Measurements from ENCODE around the gene PSMB4. TPM values are rescaled to one million over a fixed set of nuclear protein-coding genes. Genes with fewer than 3 reads are reported as not detected.
"Not testable (repeated sequence)": the region's sequence is repeated elsewhere in the genome, so short reads cannot be mapped to it uniquely, and the experiment has no call there.

Gene PSMB4
- total RNA-seq: 178 TPM

DNA sequence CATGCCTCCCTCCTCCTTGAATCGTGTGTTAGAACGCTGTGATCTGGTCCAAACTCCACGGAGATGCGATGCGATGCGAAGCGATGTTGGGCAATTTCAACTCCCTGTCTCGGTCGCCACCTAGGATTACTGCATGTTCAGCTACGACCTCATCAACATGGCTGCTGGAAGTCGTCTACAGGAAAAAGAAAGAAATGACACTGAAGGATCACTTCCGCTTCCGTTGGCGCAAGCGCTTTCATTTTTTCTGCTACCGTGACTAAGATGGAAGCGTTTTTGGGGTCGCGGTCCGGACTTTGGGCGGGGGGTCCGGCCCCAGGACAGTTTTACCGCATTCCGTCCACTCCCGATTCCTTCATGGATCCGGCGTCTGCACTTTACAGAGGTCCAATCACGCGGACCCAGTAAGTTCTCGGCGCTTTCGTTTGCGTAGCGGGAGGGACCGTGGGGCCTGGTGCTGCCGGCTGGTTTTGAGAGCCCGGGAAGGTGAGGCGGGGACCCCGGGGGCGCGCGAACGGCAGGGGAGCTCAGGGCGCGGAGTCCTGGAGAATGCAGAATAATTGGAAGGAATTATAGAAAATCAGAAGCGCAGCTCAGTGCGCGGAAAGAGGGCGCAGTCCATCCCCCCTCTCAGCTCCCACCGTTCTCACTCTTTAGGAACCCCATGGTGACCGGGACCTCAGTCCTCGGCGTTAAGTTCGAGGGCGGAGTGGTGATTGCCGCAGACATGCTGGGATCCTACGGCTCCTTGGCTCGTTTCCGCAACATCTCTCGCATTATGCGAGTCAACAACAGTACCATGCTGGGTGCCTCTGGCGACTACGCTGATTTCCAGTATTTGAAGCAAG lies at the start of gene PSMB4:
PSMB4 (plus strand) TSS at position 250 of the 848 bp plus-strand sequence; CDS start at position 265, 15 bp downstream.
- peak; percentile 87 for ATAC-seq

DNA sequence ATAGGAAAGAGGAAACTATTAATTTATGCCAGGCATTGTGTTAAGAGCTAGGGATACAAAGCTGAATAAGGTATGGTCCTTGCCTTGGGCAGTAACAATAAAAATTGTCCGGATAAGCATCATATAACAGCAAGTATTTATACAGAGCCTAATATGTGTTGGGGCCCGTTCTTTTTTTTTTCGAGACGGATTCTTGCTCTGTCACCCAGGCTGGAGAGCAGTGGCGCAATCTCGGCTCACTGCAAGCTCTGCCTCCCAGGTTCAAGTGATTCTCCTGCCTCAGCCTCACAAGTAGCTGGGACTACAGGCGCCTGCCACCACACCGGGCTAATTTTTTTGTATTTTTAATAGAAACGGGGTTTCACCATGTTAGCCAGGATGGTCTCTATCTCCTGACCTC lies 49.0 kb upstream of the PSMB4 start:
- ATAC-seq: not testable (repeated sequence)

DNA sequence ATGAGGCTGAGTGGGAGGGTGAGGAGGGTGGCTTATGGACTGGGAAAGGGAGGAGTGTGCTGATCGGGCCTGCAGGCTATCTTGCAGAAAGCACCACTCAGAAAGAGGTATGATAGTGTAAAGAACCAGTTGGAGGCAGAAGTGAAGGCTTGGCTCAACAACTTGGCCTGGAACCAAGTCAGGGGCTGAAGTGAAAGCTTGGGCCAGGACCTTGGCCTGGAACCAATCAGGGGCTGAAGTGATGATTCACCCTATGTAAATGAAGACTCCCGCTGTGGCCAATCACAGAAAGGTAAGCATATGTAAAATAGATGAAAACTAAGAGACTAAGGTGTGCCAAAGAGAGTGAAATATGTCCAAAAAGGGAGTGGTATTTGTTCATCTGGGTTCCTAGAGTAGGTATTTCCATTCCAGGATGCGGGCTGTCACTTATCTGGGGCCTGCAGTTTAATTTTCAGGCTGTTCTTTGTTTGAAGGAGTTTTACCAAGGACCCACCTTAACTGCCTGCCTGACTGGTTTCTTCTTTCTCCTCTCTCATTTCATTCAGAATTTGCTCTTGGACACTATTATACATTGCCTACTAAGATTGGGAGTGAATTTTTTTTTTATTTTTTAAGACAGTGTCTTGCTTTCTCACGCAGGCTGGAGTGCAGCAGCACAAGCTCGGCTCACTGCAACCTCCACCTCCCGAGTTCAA lies 47.2 kb upstream of the PSMB4 start:
- ATAC-seq: peak; percentile 19

DNA sequence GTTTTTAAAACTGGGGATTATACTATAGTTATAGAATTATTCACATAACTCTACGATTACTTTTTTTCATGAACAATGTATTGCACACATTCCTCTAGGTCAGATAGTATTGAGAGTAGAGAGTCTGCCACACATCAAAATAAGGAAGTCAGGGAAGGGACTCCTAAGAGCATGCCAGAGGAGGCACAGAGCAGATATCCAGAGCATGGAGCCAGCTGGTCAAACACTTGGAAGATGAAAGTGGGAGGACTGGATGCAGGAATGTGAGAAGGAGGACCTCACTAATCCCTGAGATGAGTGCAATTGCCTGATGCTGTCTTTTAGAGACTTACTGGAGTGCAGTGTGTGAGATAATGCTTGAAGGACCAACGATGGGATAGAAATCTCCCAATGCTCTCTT lies 42.7 kb upstream of the PSMB4 start:
- no peak for ATAC-seq

- ATAC-seq: no peak
Observed at GRCh38 chr1:151361883-151362282, 37.5 kb upstream of the PSMB4 start.

DNA sequence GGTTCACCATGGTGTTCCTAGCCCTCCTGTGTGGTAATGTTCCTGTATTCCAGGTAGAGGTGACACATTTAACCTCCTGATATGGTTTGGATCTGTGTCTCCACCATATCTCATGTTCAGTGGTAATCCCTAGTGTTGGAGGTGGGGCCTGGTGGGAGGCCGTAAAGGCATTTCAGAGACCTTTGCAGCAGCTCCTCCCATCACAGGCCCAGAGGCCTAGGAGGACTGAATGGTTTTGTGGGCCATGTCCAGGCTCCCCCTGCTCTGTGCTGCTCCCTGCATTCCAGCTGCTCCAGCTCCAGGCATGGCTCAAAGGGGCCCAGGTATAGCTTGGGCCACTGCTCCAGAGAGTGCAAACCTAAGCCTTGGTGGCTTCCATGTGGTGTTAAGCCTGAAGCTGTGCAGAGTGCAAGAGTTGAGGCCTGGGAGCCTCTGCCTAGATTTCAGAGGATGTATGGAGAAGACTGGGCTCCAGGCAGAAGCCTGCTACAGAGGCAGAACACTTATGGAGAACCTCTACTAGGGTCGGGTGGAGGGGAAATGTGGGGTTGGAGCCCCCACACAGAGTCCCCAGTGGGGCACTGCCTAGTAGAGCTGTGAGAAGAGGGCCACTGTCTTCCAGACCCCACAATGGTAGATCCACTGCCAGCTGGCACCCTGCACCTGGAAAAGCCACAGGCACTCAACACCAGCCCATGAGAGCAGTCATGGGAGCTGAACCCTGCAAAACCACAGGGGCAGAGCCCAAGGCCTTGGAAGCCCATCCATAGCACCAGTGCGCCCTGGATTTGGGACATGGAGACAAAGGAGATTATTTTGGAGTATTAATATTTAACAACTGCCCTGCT lies 36.8 kb upstream of the PSMB4 start:
- ATAC-seq: no peak

DNA sequence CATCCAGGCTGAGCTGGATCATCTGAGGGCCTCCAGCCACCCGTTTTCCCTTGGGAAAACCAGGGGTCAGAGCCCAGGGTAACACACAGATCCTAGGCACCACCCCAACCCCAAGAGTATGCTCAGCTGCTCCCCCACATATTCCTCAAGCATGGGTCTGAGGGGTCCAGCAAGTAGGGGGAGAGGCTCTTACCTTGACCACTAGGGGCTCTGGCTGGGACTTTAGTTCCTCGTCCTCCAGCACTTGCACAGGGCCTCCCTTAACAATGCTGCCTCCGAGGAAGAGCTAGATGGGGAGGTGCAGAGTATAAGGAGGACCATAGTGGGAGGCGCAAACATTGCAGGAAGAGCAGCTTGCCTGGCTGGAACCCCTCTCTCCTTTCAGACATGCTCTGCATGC lies 34.4 kb upstream of the PSMB4 start:
- ATAC-seq: no peak

GRCh38 chr1:151367658-151368392 lies 31.5 kb upstream of the PSMB4 start:
- ATAC-seq: no peak

- ATAC-seq: no peak
Observed at GRCh38 chr1:151368393-151369301, 30.7 kb upstream of the PSMB4 start.

- ATAC-seq: no peak
Observed at GRCh38 chr1:151369302-151369610, 30.1 kb upstream of the PSMB4 start.

DNA sequence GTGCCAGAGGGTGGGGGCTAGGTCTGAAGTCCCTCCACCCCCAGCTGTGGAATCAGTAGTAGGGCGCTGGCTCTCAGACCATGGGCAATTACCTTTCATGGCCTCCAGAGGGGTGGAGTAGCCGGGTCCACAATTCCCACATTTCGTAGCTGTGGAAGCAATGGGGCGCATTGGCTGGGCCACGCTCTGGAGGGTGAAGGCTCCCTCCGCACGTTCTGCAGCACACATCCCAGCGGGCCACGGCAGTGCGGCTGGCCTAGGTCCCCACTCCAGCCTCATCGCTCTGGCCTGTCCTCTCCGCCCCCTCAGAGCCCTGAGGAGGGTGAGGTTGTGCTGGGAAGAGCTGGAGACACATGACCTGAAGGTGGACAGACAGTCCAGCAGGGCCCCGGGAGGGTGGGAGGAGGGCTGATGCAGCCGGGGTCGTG lies 29.7 kb upstream of the PSMB4 start:
- no peak for ATAC-seq

GRCh38 chr1:151370211-151370911 lies 29.0 kb upstream of the PSMB4 start:
- no peak for ATAC-seq

GRCh38 chr1:151371370-151372057 lies 27.9 kb upstream of the PSMB4 start:
- peak; percentile 35 for ATAC-seq

GRCh38 chr1:151372058-151372934 lies 27.1 kb upstream of the PSMB4 start, which contains the start of gene SELENBP1:
SELENBP1 (minus strand) TSS chr1:151372705; CDS start chr1:151372641, 64 bp downstream.
- peak; percentile 83 for ATAC-seq

GRCh38 chr1:151373196-151373595 lies 26.2 kb upstream of the PSMB4 start:
- ATAC-seq: no peak

DNA sequence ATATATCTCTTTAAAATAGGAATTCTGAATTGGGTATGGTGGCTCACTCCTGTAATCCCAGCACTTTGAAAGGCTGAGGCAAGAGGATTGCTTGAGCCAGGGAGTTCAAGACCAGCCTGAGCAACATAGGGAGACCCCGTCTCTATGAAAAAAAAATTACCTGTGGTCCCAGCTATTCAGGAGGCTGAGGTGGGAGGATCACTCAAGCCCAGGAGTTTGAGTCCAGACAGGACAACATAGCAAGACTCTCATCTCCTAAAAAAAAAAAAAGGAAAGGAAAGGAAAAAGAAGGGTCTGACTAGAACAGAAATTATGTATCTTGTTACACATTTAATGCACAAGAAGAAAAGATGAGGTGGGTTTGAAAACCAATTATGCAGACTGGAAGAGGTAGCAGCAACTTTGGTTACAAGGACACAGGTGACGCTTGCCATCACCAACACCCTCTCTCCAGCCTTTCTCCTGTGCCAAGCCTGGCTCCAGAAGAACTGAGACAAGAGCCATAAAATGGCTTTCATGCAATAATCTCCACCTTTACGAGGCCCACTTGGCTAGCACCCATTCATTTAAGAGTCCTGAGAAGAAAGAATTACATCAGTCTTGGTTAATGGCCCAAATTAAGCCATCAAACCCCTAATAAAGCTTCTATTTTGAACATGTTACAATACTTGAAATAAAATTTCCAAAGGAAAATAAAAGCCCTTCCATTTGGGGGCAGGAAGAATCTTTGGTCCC lies 22.1 kb upstream of the PSMB4 start:
- no peak for ATAC-seq

DNA sequence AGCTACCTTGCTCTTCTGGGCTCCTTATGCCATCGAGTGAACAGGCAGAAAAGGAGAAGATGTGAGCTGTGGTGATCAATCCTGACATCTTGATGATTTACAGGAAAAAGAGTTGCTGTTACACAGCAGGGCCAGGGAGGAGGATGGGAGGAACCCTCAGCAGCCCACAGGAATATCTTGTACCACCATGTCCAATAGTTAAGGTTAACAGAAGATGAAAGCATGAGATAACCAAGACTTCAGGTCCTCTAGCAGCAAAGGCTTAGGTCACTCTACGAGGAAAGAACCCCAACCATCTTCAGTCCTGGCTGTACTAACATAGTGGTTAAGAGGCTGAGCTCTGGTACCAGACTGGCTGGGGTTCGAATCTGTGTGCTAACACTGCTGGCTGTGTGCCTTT lies 14.8 kb upstream of the PSMB4 start:
- ATAC-seq: no peak

DNA sequence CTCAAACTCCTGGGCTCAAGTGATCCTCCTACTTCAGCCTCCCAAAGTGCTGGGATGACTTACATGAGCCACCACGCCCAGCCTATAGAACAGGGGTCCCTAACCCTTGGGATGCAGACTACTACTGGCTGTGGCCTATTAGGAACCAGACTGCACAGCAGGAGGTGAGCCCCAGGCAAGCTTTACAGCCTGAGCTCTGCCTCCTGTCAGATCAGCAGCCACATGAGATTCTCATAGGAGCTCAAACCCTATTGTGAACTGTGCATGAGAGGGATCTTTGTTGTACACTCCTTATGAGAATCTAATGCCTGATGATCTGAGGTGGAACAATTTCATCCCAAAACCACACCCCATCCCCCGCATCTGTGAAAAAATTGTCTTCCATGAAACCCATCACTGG lies 13.4 kb upstream of the PSMB4 start:
- ATAC-seq: no peak

Measured in esophagus mucosa (tissue), 1 donor.